Measurements from ENCODE around the gene CCDC121. TPM values are rescaled to one million over a fixed set of nuclear protein-coding genes. Genes with fewer than 3 reads are reported as not detected.

The CCDC121 gene
- total and polyA plus RNA-seq, 12 donors = 0.51 to 46.9 (median 3.6) TPM

DNA sequence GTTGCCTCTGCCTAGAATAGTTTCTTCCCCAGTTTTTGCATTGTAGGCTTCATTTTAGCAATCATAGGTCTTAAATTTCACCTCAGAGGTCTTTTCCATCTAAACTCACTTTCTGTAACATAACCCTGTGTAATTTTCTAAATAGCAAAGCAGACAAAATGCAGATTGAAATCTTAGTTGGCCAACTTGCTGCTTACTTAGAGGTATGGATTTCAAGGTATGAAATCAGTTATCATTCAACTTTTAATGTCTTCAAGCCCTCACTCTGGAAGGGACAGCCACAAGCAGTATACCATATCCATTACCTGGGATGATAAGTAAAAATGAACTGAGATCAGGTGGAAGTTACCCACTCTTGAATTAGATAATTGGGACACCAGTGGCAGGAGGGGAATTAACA is 3.9 kb downstream of the CCDC121 start:
- H3K27ac ChIP-seq = no peak overlapping the region
- no peak for TF ChIP-seq POLR2A (IDR thresholded peaks at IDR 0.05)
- no peak for TF ChIP-seq CTCF (IDR thresholded peaks at IDR 0.05)
- intact Hi-C loops (cut with DNase I) = no loop called here

GRCh38 chr2:27622921-27623384 is 5.9 kb downstream of the CCDC121 start:
- peaks cover 5 to 7% of the 10 kb centered on the region in 2 donors for H3K4me1 ChIP-seq (replicated peaks in 1 of 2)
- DNase-seq = peak in 1 of 7 donors; percentile 13
- peak overlapping the region in 1 of 5 donors; percentile 3 for H3K27ac ChIP-seq
- no peak for TF ChIP-seq POLR2A (IDR thresholded peaks at IDR 0.05)
- H3K36me3 ChIP-seq (replicated peaks in 1 of 2) = peaks cover 0 to 49% of the 10 kb centered on the region in 2 donors
- WGBS, 4 donors = 52 to 58% (median 56%) methylated on average over 3 of the region's 3 CpGs
- no peaks in the 10 kb centered on the region for H3K9me3 ChIP-seq (replicated peaks in 1 of 3)
- intact Hi-C loops (cut with DNase I) = no loop called here
- no peak overlapping the region for H3K4me3 ChIP-seq
- no peaks in the 10 kb centered on the region for H3K27me3 ChIP-seq

More for the DNA sequence above, 3.9 kb downstream of the CCDC121 start:
- no peak for DNase-seq
- Histone ChIP-seq H3K36me3 (replicated peaks in 1 of 2) (peaks cover 0 to 29% of the 10 kb centered on the region in 2 donors), H3K4me3 (no peak overlapping the region), H3K4me1 (replicated peaks in 1 of 2) (peaks cover 14 to 17% of the 10 kb centered on the region in 2 donors), H3K9me3 (replicated peaks in 1 of 3) (no peaks in the 10 kb centered on the region), H3K27me3 (no peaks in the 10 kb centered on the region)

- 83 to 86% (median 84%) methylated on average over 1 of the region's 1 CpG for WGBS, 4 donors
- intact Hi-C loops (cut with DNase I) = no loop called here
- TF ChIP-seq CTCF (IDR thresholded peaks at IDR 0.05) (no peak), POLR2A (IDR thresholded peaks at IDR 0.05) (no peak)
Observed at GRCh38 chr2:27621524-27621923, 7.3 kb downstream of the CCDC121 start.

GRCh38 chr2:27615316-27615715 is 13.5 kb downstream of the CCDC121 start:
- intact Hi-C loops (cut with DNase I) = no loop called here
- H3K27ac ChIP-seq = no peak overlapping the region
- no peaks in the 10 kb centered on the region for H3K4me1 ChIP-seq (replicated peaks in 1 of 2)
- no peak overlapping the region for H3K4me3 ChIP-seq
- DNase-seq = no peak
- 94 to 100% (median 99%) methylated on average over 3 of the region's 3 CpGs for WGBS, 4 donors
- peaks cover 0 to 65% of the 10 kb centered on the region in 2 donors for H3K36me3 ChIP-seq (replicated peaks in 1 of 2)
- H3K9me3 ChIP-seq (replicated peaks in 1 of 3) = no peaks in the 10 kb centered on the region
- TF ChIP-seq CTCF (IDR thresholded peaks at IDR 0.05) (no peak), POLR2A (IDR thresholded peaks at IDR 0.05) (no peak)
- no peaks in the 10 kb centered on the region for H3K27me3 ChIP-seq

More at GRCh38 chr2:27621524-27621923, 7.3 kb downstream of the CCDC121 start:
- peaks cover 0 to 63% of the 10 kb centered on the region in 2 donors for H3K36me3 ChIP-seq (replicated peaks in 1 of 2)
- H3K4me3 ChIP-seq = no peak overlapping the region
- no peaks in the 10 kb centered on the region for H3K9me3 ChIP-seq (replicated peaks in 1 of 3)
- H3K27ac ChIP-seq = no peak overlapping the region
- no peaks in the 10 kb centered on the region for H3K27me3 ChIP-seq
- H3K4me1 ChIP-seq (replicated peaks in 1 of 2) = no peaks in the 10 kb centered on the region
- no peak for DNase-seq

DNA sequence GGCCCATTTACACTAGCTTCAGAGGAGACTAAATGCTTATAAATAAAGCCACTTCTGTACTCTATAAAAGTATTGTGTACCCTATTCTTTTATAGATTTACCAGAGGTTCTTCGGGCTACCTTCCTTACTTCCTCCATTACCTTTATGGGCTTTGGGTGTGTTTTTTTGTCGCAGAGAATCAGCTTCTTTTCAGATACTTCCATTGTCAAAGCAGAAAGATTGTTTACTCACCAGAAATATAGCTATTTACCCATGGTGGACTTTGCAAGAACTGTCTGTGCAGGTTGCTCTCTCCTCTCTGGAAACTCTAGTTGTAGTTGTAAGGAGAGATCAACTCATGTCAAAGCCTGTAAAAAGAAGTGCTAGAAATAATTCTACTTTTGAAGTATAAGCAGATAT is 14.8 kb downstream of the CCDC121 start:
- TF ChIP-seq POLR2A (IDR thresholded peaks at IDR 0.05) = no peak
- TF ChIP-seq CTCF (IDR thresholded peaks at IDR 0.05) = no peak
- intact Hi-C loops (cut with DNase I) = no loop called here
- peaks cover 0 to 62% of the 10 kb centered on the region in 2 donors for H3K36me3 ChIP-seq (replicated peaks in 1 of 2)

More for the DNA sequence above, 14.8 kb downstream of the CCDC121 start:
- Histone ChIP-seq H3K27me3 (no peaks in the 10 kb centered on the region), H3K4me3 (no peak overlapping the region), H3K27ac (no peak overlapping the region), H3K9me3 (replicated peaks in 1 of 3) (no peaks in the 10 kb centered on the region), H3K4me1 (replicated peaks in 1 of 2) (no peaks in the 10 kb centered on the region)
- WGBS, 4 donors = 97 to 98% (median 98%) methylated on average over 2 of the region's 2 CpGs
- no peak for DNase-seq
